HepG2 (cell line): ENCODE measurements around the gene VPS13D.

Experiments used
- BRCA1 ChIP-seq: sonication (generic); formaldehyde crosslinking; IDR thresholded peaks from 2 replicates; pipeline ENCODE4 v1.4.0; 2020; ENCODE audit warnings: missing genetic modification reagents
- EZH2 ChIP-seq: conservative IDR thresholded peaks from 2 replicates; pipeline ENCODE4 v1.6.1; 2012; ENCODE audit warnings: mild to moderate bottlenecking, low read depth, low read length, moderate library complexity
- GABPB1 ChIP-seq: IDR thresholded peaks from 2 replicates; pipeline ENCODE4 v1.6.1; 2016; ENCODE audit warnings: mild to moderate bottlenecking, missing genetic modification reagents, moderate library complexity, missing compliant biosample characterization
- POLR2A ChIP-seq, 2 experiments: IDR thresholded peaks; 2 replicates each; pipeline ENCODE4 v1.6.1; 2011; ENCODE audit warnings: low read depth in 2 of 2, low read length in 2 of 2, mild to moderate bottlenecking in 1 of 2, moderate library complexity in 1 of 2; ENCODE audit not compliant: insufficient read depth in 1 of 2
- POLR2AphosphoS5 ChIP-seq: IDR thresholded peaks from 2 replicates; pipeline ENCODE4 v1.6.1; 2012; ENCODE audit warnings: low read depth, low read length
- SIN3A ChIP-seq: IDR thresholded peaks from 2 replicates; pipeline ENCODE4 v1.6.1; 2011; ENCODE audit warnings: low read depth, mild to moderate bottlenecking, control low read depth, low read length, borderline replicate concordance
- ZBTB7A ChIP-seq: sonication (generic); formaldehyde crosslinking; IDR thresholded peaks from 2 replicates; pipeline ENCODE4 v1.8.0; 2022; ENCODE audit warnings: mild to moderate bottlenecking, missing genetic modification reagents
- ZNF207 ChIP-seq: fragments of 450-650 bp; IDR thresholded peaks from 2 replicates; pipeline ENCODE4 v1.6.1; 2016; ENCODE audit warnings: antibody characterized with exemption, borderline replicate concordance
- ZSCAN30 ChIP-seq: sonication (generic); formaldehyde crosslinking; IDR thresholded peaks from 2 replicates; pipeline ENCODE4 v1.5.0; 2020; ENCODE audit warnings: mild to moderate bottlenecking, missing genetic modification reagents
- TF ChIP-seq, protein P1 (sequence below): sonication (generic); formaldehyde crosslinking; IDR thresholded peaks from 2 replicates; pipeline ENCODE4 v1.5.0; 2020; ENCODE audit warnings: mild to moderate bottlenecking, missing genetic modification reagents, moderate library complexity

DNA sequence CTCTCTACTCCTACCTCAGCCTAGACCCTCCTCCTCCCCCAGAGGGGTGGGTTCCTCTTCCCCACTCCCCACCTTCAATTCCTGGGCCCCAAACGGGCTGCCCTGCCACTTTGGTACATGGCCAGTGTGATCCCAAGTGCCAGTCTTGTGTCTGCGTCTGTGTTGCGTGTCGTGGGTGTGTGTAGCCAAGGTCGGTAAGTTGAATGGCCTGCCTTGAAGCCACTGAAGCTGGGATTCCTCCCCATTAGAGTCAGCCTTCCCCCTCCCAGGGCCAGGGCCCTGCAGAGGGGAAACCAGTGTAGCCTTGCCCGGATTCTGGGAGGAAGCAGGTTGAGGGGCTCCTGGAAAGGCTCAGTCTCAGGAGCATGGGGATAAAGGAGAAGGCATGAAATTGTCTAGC is 21.6 kb upstream of the VPS13D start:
- TF ChIP-seq SIN3A (no peak), ZSCAN30 (CRISPR knock-in tag) (no peak), POLR2AphosphoS5 (no peak), EZH2 (no peak), ZNF207 (no peak), BRCA1 (no peak), ZBTB7A (CRISPR knock-in tag) (no peak), GABPB1 (CRISPR knock-in tag) (no peak), POLR2A (IDR thresholded peaks at IDR 0.05; ENCODE audit: insufficient read depth in 1 of 2, low read depth in 2 of 2, low read length in 2 of 2) (no peak)
- TF ChIP-seq, protein P1, sequence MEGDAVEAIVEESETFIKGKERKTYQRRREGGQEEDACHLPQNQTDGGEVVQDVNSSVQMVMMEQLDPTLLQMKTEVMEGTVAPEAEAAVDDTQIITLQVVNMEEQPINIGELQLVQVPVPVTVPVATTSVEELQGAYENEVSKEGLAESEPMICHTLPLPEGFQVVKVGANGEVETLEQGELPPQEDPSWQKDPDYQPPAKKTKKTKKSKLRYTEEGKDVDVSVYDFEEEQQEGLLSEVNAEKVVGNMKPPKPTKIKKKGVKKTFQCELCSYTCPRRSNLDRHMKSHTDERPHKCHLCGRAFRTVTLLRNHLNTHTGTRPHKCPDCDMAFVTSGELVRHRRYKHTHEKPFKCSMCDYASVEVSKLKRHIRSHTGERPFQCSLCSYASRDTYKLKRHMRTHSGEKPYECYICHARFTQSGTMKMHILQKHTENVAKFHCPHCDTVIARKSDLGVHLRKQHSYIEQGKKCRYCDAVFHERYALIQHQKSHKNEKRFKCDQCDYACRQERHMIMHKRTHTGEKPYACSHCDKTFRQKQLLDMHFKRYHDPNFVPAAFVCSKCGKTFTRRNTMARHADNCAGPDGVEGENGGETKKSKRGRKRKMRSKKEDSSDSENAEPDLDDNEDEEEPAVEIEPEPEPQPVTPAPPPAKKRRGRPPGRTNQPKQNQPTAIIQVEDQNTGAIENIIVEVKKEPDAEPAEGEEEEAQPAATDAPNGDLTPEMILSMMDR (CRISPR knock-in tag), result no peak
